SK-N-SH (cell line): ENCODE results near the gene PDIA3. TPM values are rescaled to one million over a fixed set of nuclear protein-coding genes. Genes with fewer than 3 reads are reported as not detected.
A peak's percentile ranks its signal among the peaks of the same experiment; 100 is the strongest.

ENCODE experiments used
- CTCF ChIA-PET: fragments of 300-600, 350-600 bp; formaldehyde crosslinking; extraction: SDS; loops from one replicate; lab custom pipeline; 2021; lab: Yijun Ruan, JAX
- POLR2A ChIA-PET: fragments of 350-600 bp; sonication (Branson Sonifier 250); formaldehyde crosslinking; extraction: SDS; loops from one replicate; lab custom pipeline; 2020; ENCODE audit warnings: antibody characterized with exemption, inconsistent platforms; lab: Yijun Ruan, JAX
- DNase-seq: peaks from one replicate; pipeline ENCODE4 v3.0.0; 2012
- H2AFZ ChIP-seq: fragments of 200-600 bp; sonication (generic); 2 replicates; pipeline ENCODE4 v1.8.1; 2016; ENCODE audit warnings: antibody characterized with exemption, mild to moderate bottlenecking, low read depth
- H3F3A ChIP-seq: fragments of 200-600 bp; sonication (generic); replicated peaks from 2 replicates; pipeline ENCODE3; 2016; ENCODE audit warnings: antibody characterized with exemption, mild to moderate bottlenecking; ENCODE audit not compliant: insufficient read depth
- H3K27ac ChIP-seq, 2 experiments: fragments of 200-500 bp in 1 of 2; fragments of 200-600 bp in 1 of 2; sonication (Bioruptor generic) in 1 of 2; sonication (generic), shearing (Covaris generic) in 1 of 2; 2 replicates each; pipeline versions ENCODE4 v1.5.1 to v1.6.1; 2014 to 2016; ENCODE audit warnings: low read depth in 2 of 2, inconsistent platforms in 1 of 2, low read length in 1 of 2, mild to moderate bottlenecking in 1 of 2, mixed read lengths in 1 of 2
- H3K27me3 ChIP-seq: fragments of 200-600 bp; sonication (generic), shearing (Covaris generic); 2 replicates; pipeline ENCODE4 v1.6.1; 2016; ENCODE audit warnings: mixed run types; ENCODE audit not compliant: insufficient read depth
- H3K36me3 ChIP-seq, 2 experiments: fragments of 200-500 bp in 1 of 2; fragments of 200-600 bp in 1 of 2; sonication (Bioruptor generic) in 1 of 2; sonication (generic) in 1 of 2; replicated peaks in 1 of 2; 2 replicates each; pipeline versions ENCODE3 to v1.5.1; 2014 to 2016; ENCODE audit warnings: low read length in 1 of 2, mild to moderate bottlenecking in 1 of 2; ENCODE audit not compliant: insufficient read depth in 2 of 2, control insufficient read depth in 1 of 2
- H3K4me1 ChIP-seq, 2 experiments: fragments of 200-500 bp in 1 of 2; fragments of 200-600 bp in 1 of 2; sonication (Bioruptor generic) in 1 of 2; sonication (generic), shearing (Covaris generic) in 1 of 2; 2 replicates each; pipeline versions ENCODE4 v1.5.1 to v1.6.1; 2014 to 2016; ENCODE audit warnings: low read depth in 1 of 2, low read length in 1 of 2, mixed run types in 1 of 2; ENCODE audit not compliant: insufficient read depth in 2 of 2, control insufficient read depth in 1 of 2
- H3K4me2 ChIP-seq: fragments of 200-600 bp; sonication (generic), shearing (Covaris generic); 2 replicates; pipeline ENCODE4 v1.6.1; 2017; ENCODE audit warnings: mixed run types
- H3K4me3 ChIP-seq, 2 experiments: fragments of 200-500 bp in 1 of 2; fragments of 200-600 bp in 1 of 2; sonication (Bioruptor generic) in 1 of 2; sonication (generic), shearing (Covaris generic) in 1 of 2; 2 replicates each; pipeline versions ENCODE4 v1.5.1 to v1.8.1; 2014 to 2016; ENCODE audit warnings: low read depth in 2 of 2, inconsistent platforms in 1 of 2, low read length in 1 of 2, mild to moderate bottlenecking in 1 of 2, mixed read lengths in 1 of 2, moderate library complexity in 1 of 2
- H3K79me2 ChIP-seq: fragments of 200-600 bp; sonication (generic); 2 replicates; pipeline ENCODE4 v1.8.1; 2017; ENCODE audit warnings: mild to moderate bottlenecking; ENCODE audit not compliant: insufficient read depth
- H3K9ac ChIP-seq: fragments of 200-600 bp; sonication (generic); 2 replicates; pipeline ENCODE4 v1.6.1; 2017; ENCODE audit warnings: mixed run types
- H3K9me2 ChIP-seq: fragments of 200-600 bp; sonication (generic); 2 replicates; pipeline ENCODE4 v1.6.1; 2017; ENCODE audit warnings: mixed run types
- H3K9me3 ChIP-seq: fragments of 200-600 bp; sonication (generic); 2 replicates; pipeline ENCODE4 v1.6.1; 2017; ENCODE audit warnings: mixed run types, mild to moderate bottlenecking, moderate library complexity
- H4K20me1 ChIP-seq: fragments of 200-600 bp; sonication (generic); 2 replicates; pipeline ENCODE4 v1.6.1; 2017; ENCODE audit warnings: mild to moderate bottlenecking, mixed run types; ENCODE audit not compliant: insufficient read depth
- CTCF ChIP-seq: fragments of 200-600 bp; sonication (generic); IDR thresholded peaks from 2 replicates; pipeline ENCODE4 v1.6.1; 2017; ENCODE audit warnings: antibody characterized with exemption, mild to moderate bottlenecking, moderate library complexity
- FOSL2 ChIP-seq: IDR thresholded peaks from 2 replicates; pipeline ENCODE4 v1.4.0; 2012; ENCODE audit warnings: low read depth, mild to moderate bottlenecking, moderate library complexity, borderline replicate concordance
- FOXJ3 ChIP-seq: sonication (generic); formaldehyde crosslinking; IDR thresholded peaks from 2 replicates; pipeline ENCODE4 v1.5.1; 2020; ENCODE audit warnings: mild to moderate bottlenecking, missing genetic modification reagents
- JUND ChIP-seq: IDR thresholded peaks from 2 replicates; pipeline ENCODE4 v1.4.0; 2012
- MEF2A ChIP-seq: IDR thresholded peaks from 2 replicates; pipeline ENCODE4 v1.4.0; 2012; ENCODE audit warnings: low read depth, borderline replicate concordance
- MXI1 ChIP-seq: IDR thresholded peaks from 2 replicates; pipeline ENCODE4 v1.6.1; 2012; ENCODE audit warnings: mild to moderate bottlenecking, low read depth, low read length, improper control_type of control experiment
- NRF1 ChIP-seq: IDR thresholded peaks from 2 replicates; pipeline ENCODE4 v1.6.1; 2012; ENCODE audit warnings: low read depth, mild to moderate bottlenecking, low read length
- RXRA ChIP-seq: IDR thresholded peaks from 2 replicates; pipeline ENCODE4 v1.4.0; 2012; ENCODE audit warnings: low read depth, mild to moderate bottlenecking, borderline replicate concordance
- WGBS: methylation state at CpG from one replicate; pipeline ENCODE4 v1.1.6; 2017; ENCODE audit warnings: low lambda C conversion rate; 5-methylcytosine and 5-hydroxymethylcytosine counted together
- polyA plus RNA-seq, 3 experiments: library from polyadenylated mRNA; depleted of rRNA; stranded (reverse); fragments of >200 nt; gene quantifications; 2 replicates each; pipeline ENCODE4 v1.2.3, GENCODE V29; 2012
- small RNA-seq, 7 experiments: library from RNA; depleted of rRNA; stranded (forward); fragments of <200 nt; gene quantifications; one replicate each; pipeline ENCODE3, GENCODE V24; 2012

PDIA3 gene
- polyA plus RNA-seq, 1 of the 3 experiments (the other 2 are of a cell fraction) = 177 TPM

- peaks cover 11 to 17% of the 10 kb centered on the region in 2 experiments for H3K36me3 ChIP-seq
- peak overlapping the region; percentile 51 for H3K4me2 ChIP-seq
- ChIA-PET CTCF (interaction anchor here (1.4 kb wide), 1 partner anchor 10 kb away, joined by 3 read pairs; no protein-coding TSS in a partner anchor), POLR2A (interaction anchor here (0.6 kb wide), 1 partner anchor 21 kb away, joined by 3 read pairs; the partner anchor contains the start of gene HYPK)
- no peaks in the 10 kb centered on the region for H3K9me2 ChIP-seq
- no peaks in the 10 kb centered on the region for H3K27me3 ChIP-seq
- H3K9ac ChIP-seq = no peak overlapping the region
- peaks cover 12% of the 10 kb centered on the region for H3F3A ChIP-seq
- H3K4me3 ChIP-seq = 0 out of 4 replicates have a peak overlapping the region, but pooled peaks of 1 of the 2 experiments have one; percentile 16
- no peak for TF ChIP-seq RXRA
- no peak for TF ChIP-seq FOXJ3 (CRISPR knock-in tag)
- no peak for TF ChIP-seq CTCF
- TF ChIP-seq MEF2A = no peak
- no peak for TF ChIP-seq JUND
- TF ChIP-seq NRF1 = no peak
- no peak for TF ChIP-seq FOSL2
- no peak for TF ChIP-seq MXI1
- H4K20me1 ChIP-seq = 0 out of 2 replicates have a peak, but pooled peaks cover 11% of the 10 kb centered on the region
- peaks cover 8 to 10% of the 10 kb centered on the region in 2 experiments; a peak in 3 of 4 replicates for H3K4me1 ChIP-seq
- no peak for DNase-seq
- H3K9me3 ChIP-seq = no peaks in the 10 kb centered on the region
- H3K79me2 ChIP-seq = peaks cover 78% of the 10 kb centered on the region
- no peak overlapping the region for H3K27ac ChIP-seq
- no peak overlapping the region for H2AFZ ChIP-seq
- 53% methylated on average over 3 of the region's 3 CpGs for WGBS
These were observed 75.3 kb downstream of the PDIA3 start for GRCh38 chr15:43821505-43821904.

Small RNA genes lying within 50 kb of the gene (small RNA-seq; reads per million reads assigned to genes)
- gene MIR1282 = 0 reads per million in 7 experiments
- gene RNU6-353P = 0 to 0.10 (median 0) reads per million in 7 experiments
- 0 reads per million in 7 experiments for gene RNU6-354P

Other genes with a start within 250 kb of the PDIA3 start
- 5.3 and 6.0 TPM in 2 replicates for gene MAP1A, start 228.8 kb upstream of the PDIA3 start, polyA plus RNA-seq (2012; rRNA removed)
- gene PPIP5K1, start 156.2 kb upstream of the PDIA3 start, polyA plus RNA-seq (2012; rRNA removed) = 14.2 and 28.5 TPM in 2 replicates
- 1.8 and 3.1 TPM in 2 replicates for gene CKMT1B, start 152.4 kb upstream of the PDIA3 start, polyA plus RNA-seq (2012; rRNA removed)
- 0.03 and 0.05 TPM in 2 replicates for gene STRC, start 127.6 kb upstream of the PDIA3 start, polyA plus RNA-seq (2012; rRNA removed)
- 0.62 and 0.96 TPM in 2 replicates for gene CATSPER2, start 97.6 kb upstream of the PDIA3 start, polyA plus RNA-seq (2012; rRNA removed)
- gene CKMT1A, start 52.6 kb upstream of the PDIA3 start, polyA plus RNA-seq (2012; rRNA removed) = 1.2 and 1.7 TPM in 2 replicates
- gene ELL3, start 30.5 kb downstream of the PDIA3 start, polyA plus RNA-seq (2012; rRNA removed) = 0.67 and 0.89 TPM in 2 replicates
- gene SERF2, start 45.9 kb downstream of the PDIA3 start, polyA plus RNA-seq (2012; rRNA removed) = 935 and 1,369 TPM in 2 replicates
- 0.05 TPM in 1 of 2 replicates, not detected in the other for gene SERINC4, start 53.8 kb downstream of the PDIA3 start, polyA plus RNA-seq (2012; rRNA removed)
- gene HYPK, start 54.2 kb downstream of the PDIA3 start, polyA plus RNA-seq (2012; rRNA removed) = 8.9 and 11.5 TPM in 2 replicates
- gene MFAP1, start 78.3 kb downstream of the PDIA3 start, polyA plus RNA-seq (2012; rRNA removed) = 16.5 and 18.4 TPM in 2 replicates
- gene WDR76, start 80.6 kb downstream of the PDIA3 start, polyA plus RNA-seq (2012; rRNA removed) = 1.8 TPM in 2 replicates